Measurements from ENCODE around the gene OR5AK2. TPM values are rescaled to one million over a fixed set of nuclear protein-coding genes. Genes with fewer than 3 reads are reported as not detected.
"Not testable (repeated sequence)": the region's sequence is repeated elsewhere in the genome, so short reads cannot be mapped to it uniquely, and the experiment has no call there.

OR5AK2 gene
- total RNA-seq, result not detected

- DNase-seq, result no peak
Observed at GRCh38 chr11:56988614-56989013, at the start of gene OR5AK2. OR5AK2 (plus strand) TSS chr11:56988914; CDS start chr11:56988914, 0 bp downstream.

- DNase-seq, result not testable (repeated sequence)
Observed at GRCh38 chr11:56945526-56945925, 43.2 kb upstream of the OR5AK2 start.

GRCh38 chr11:56948991-56949515, 39.7 kb upstream of the OR5AK2 start:
- DNase-seq, result no peak

- no peak for DNase-seq
Observed at GRCh38 chr11:56950510-56950909, 38.2 kb upstream of the OR5AK2 start.

- not testable (repeated sequence) for DNase-seq
Observed at GRCh38 chr11:56953907-56954306, 34.8 kb upstream of the OR5AK2 start.

- no peak for DNase-seq
Observed at GRCh38 chr11:56961609-56962008, 27.1 kb upstream of the OR5AK2 start.

- DNase-seq, result no peak
Observed at GRCh38 chr11:56967726-56968125, 21.0 kb upstream of the OR5AK2 start.

- DNase-seq, result no peak
Observed at GRCh38 chr11:56968524-56968923, 20.2 kb upstream of the OR5AK2 start.

- DNase-seq, result no peak
Observed at GRCh38 chr11:56977314-56977713, 11.4 kb upstream of the OR5AK2 start.

- no peak for DNase-seq
Observed at GRCh38 chr11:56990702-56991101, 2.0 kb downstream of the OR5AK2 start.

- no peak for DNase-seq
Observed at GRCh38 chr11:56994532-56994931, 5.8 kb downstream of the OR5AK2 start.

GRCh38 chr11:57001674-57002401, 13.1 kb downstream of the OR5AK2 start:
- DNase-seq, result no peak

- no peak for DNase-seq
Observed at GRCh38 chr11:57008373-57008772, 19.7 kb downstream of the OR5AK2 start.

- DNase-seq, result no peak
Observed at GRCh38 chr11:57015679-57016078, 27.0 kb downstream of the OR5AK2 start.

GRCh38 chr11:57031556-57031955, 42.8 kb downstream of the OR5AK2 start:
- no peak for DNase-seq

Other genes starting within 250 kb of the OR5AK2 start
- gene OR9G4, start 240.2 kb upstream of the OR5AK2 start, total RNA-seq, result not detected
- gene LRRC55, start 193.0 kb downstream of the OR5AK2 start, total RNA-seq, result 0.89 TPM
- 31.2 TPM for gene APLNR, start 248.3 kb downstream of the OR5AK2 start, total RNA-seq